ENCODE results near the gene PTX4. TPM values are rescaled to one million over a fixed set of nuclear protein-coding genes. Genes with fewer than 3 reads are reported as not detected.

Gene PTX4
- total RNA-seq, 1 donor from 2014 or later: 0.34 TPM

- DNase-seq (ENCODE audit: low spot score): no peak
These were observed 11.9 kb upstream of the PTX4 start for GRCh38 chr16:1500465-1501150.

DNA sequence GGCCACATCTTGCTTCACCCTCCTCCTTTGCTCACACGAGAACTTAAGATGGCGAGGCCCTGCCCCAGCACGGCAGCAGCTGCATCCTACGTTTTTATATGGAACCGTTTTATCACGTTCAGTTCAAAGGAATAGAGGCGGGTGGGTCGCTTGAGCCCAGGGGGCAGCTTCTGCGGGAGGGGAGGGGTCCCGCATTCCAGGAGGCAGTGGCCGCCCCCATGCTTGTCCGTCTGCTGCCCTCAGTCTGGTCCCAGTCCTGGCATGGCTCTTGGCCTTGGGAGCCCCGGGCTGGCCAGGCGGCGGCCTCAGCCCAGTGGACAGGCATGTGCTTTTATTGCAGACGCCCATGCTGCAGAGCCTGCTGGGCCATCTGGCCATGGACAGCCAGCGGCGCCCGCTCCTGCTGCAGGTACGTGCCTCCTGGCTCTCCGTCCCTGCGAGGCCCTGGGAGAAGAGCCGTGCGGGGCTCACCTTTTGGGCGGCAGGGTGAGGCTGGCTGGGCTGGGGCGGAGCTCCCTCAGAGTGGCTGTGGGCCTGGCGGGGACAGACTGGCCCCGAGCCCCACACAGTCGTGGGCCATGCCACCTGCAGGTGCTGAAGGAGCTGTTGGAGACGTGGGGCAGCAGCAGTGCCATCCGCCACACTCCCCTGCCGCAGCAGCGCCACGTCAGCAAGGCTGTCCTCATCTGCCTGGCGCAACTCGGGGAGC lies 11.2 kb upstream of the PTX4 start:
- no peak for DNase-seq (ENCODE audit: low spot score)

DNA sequence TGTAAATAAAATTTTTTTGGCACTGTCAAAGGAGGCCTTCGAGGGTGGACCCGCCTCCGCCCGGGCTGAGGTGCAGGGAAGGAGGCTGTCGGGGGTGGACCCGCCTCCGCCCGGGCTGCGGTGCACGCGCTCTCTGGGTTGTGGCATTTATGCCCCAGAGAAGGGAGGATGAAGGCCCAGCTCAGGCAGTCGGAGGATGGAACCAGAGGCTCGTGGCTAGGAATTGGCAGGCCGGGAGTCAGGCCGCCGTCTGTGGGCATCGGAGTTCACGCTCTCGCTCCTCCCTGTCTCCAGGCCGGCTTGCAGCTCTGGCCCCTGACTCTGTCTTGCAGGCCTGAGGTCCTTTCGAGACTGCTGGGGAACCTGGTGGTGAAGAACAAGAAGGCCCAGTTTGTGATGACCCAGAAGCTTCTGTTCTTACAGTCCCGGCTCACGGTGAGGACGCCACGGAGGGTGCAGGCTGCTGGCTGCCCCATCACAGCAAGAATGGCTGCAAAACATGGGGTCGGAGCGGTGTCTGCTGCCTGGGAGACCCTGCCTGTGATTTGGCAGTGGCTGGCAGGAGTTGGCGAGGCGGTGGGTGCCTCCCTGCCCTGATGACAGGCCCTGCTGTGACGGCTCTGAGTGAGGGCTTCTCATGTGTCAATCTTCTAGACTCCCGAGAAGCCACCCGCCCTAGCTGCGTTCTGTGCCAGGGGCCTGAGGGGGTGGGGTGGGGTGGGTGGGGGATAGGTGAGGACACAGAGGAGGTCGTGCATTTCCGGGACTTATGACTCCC lies 10.3 kb upstream of the PTX4 start:
- no peak for DNase-seq (ENCODE audit: low spot score)

GRCh38 chr16:1497014-1497598 lies 8.4 kb upstream of the PTX4 start:
- no peak for DNase-seq (ENCODE audit: low spot score)

DNA sequence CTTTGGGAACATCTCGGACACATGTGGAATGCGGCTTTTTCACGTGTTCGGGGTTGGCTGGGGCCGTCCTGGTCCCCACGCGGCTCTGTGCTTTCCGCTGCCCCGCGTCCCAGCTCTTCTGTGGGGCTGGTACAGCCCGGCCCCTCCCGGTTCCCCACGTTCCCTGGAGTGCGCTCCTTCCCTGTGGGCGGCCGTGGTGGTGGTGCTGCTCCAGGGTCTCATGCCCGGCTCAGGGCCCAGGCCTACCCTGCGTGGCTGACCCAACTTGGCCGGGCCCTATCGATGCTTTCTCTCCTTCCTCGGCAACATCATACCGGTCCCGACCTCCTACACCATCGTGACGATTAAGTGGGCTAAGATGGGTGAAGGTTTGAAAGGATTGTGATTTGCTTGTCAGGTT lies 7.7 kb upstream of the PTX4 start:
- DNase-seq (ENCODE audit: low spot score): no peak

- DNase-seq (ENCODE audit: low spot score): no peak
These were observed 7.1 kb upstream of the PTX4 start for GRCh38 chr16:1495889-1496262.

GRCh38 chr16:1495211-1495888 lies 6.6 kb upstream of the PTX4 start:
- DNase-seq (ENCODE audit: low spot score): no peak

DNA sequence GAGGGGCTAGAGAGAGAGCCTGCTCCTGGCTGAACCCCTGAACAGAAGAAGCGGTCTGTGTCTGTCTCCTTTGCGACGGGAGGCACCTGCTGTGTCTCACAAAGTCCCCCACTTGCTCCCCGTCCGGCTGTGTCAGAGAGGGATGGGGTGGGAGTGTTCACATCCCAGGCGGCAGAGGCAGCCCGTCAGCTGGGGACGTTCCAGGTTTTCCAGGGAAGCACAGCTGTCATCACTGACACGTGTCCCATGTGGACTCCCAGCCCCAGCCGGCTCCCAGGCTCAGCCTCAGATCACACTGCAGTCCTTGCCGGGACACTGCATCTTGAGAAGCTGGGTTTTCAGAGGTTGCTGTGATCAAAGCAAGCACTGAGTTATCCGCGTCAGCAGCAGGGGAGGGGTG lies 6.0 kb upstream of the PTX4 start:
- no peak for DNase-seq (ENCODE audit: low spot score)

DNA sequence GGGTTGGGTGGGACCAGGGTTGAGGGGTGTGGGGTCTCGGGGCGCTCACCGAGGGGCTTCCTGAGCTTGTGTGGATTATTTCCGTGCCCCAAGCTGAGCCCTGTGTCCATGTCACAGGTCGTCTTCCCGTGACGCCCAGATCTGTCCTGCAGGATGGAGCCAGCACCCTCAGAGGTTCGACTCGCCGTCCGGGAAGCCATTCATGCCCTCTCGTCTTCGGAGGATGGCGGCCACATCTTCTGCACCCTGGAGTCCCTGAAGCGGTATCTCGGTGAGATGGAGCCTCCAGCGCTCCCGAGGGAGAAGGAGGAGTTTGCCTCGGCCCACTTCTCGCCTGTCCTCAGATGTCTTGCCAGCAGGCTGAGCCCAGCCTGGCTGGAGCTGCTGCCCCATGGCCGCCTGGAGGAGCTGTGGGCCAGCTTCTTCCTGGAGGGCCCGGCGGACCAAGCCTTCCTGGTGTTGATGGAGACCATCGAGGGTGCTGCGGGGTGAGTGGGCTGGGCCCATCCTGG lies 5.4 kb upstream of the PTX4 start:
- peak; percentile 66 for DNase-seq (ENCODE audit: low spot score)

- no peak for DNase-seq (ENCODE audit: low spot score)
These were observed 5.0 kb upstream of the PTX4 start for GRCh38 chr16:1493746-1494094.

DNA sequence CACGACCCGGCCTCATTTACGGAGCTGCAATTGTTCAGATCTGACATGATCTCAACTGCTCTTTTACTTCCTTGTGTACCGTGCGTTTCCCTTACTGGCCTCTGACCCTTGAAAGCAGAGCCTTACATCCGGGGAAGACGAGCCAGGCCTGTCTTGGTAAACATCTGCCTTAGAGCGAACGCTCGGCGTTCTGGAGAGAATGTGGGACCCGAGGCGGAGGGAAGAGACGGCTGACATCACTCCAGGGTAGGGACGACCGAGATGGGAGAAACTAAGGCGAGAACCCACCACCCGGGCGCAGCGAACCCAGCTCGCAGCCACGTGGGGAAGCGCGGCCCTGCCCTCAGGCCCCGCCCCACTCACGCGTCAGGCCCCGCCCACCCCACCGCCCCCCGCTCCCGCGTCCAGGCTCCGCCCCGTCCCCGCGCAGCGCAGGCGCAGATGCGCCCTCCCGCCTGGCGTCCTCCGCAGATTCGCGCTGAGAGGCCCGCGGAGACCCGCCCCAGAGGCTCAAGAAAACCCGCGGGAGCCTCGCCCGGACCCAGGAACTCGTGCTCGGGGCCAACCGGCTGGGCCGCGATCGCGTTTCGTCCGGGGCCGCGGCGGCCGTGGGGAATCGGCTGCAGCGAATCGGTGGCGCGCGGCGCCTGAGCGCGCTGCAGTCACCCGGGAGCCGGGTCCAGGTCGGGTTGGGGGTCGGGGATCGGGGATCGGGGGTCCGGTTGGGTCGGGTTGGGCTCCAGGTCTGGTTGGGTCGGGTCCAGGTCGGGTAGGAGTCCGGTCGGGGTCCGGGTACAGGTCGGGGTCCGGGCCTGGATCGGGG lies 4.4 kb upstream of the PTX4 start, which contains the start of gene TELO2:
Gene TELO2 (plus strand): TSS at position 438 of the 823 bp plus-strand sequence. CDS start 922 bp downstream, outside the sequence.
- peak; percentile 77 for DNase-seq (ENCODE audit: low spot score)

GRCh38 chr16:1492082-1492922 lies 3.6 kb upstream of the PTX4 start:
- DNase-seq (ENCODE audit: low spot score): no peak

DNA sequence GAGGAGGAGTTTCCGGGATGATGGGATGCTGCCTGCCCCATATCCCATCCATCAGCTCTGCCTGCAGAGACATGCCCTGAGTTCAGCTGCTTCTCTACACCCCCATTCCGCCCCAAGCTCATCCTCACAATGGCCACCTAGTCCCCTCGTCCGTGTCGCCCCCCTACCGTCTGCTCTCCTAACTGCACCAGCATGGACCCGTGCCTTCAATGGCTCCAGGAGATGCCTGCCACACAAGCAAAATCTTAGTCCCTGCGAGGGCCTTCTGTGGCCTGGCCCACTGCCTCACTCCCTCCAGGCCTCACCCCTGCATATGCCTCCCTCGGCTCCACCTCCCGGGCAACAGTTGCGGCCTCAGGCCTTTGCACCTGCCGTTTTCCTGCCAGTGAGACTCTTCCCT lies 2.6 kb upstream of the PTX4 start:
- DNase-seq (ENCODE audit: low spot score): no peak

DNA sequence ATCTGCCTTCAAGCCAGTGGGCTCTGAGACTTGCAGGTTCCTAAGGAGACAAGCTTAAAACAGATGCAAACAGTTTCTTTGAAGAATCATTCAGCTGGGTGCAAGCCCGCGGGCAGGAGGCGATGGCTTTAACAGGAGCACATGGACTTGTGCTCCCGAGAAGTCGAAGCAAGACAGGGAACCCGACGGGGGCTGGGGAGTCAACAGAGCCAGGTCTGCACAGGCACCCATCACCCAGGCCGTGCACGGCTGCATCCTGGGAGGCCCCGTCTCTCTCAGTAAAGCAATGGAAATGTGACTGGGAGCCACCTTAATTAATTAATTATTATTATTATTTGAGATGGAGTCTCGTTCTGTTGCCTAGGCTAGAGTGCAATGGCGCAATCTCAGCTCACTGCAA lies 333 bp upstream of the PTX4 start:
- no peak for DNase-seq (ENCODE audit: low spot score)

GRCh38 chr16:1488054-1488601 lies 616 bp downstream of the PTX4 start:
- no peak for DNase-seq (ENCODE audit: low spot score)

DNA sequence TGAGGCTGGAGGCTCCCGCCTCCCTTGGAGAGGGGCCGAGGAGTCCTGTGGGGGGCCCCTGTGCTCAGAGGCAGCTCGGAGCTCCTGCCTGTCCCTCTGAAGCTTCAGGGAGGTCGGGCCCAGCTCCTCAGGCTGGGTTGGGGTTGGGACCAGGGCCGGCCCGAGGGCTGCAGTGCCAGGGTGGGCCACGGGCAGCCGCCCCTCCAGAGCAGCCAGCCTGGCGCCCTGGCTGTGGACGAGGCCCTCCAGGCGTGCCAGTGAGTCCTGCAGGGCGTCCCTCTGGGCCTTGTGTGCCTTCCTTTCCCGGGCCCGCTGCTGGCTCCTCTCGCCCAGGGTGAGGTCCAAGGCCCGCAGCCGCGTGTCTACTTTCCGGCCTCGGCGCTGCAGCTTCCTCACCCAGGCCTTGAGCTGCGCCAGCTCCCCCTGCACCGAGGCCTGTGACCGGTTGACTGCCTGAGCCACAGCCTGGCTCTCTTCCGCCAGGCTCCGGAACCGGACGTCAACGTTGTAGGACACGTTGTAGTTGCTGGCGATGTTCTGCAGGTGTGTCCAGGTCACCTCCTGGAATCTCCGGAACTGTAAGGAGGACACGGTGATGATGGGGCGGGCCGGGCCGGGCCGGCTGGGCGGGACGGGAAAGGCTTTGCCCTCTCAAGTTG lies 1.2 kb downstream of the PTX4 start:
- no peak for DNase-seq (ENCODE audit: low spot score)

DNA sequence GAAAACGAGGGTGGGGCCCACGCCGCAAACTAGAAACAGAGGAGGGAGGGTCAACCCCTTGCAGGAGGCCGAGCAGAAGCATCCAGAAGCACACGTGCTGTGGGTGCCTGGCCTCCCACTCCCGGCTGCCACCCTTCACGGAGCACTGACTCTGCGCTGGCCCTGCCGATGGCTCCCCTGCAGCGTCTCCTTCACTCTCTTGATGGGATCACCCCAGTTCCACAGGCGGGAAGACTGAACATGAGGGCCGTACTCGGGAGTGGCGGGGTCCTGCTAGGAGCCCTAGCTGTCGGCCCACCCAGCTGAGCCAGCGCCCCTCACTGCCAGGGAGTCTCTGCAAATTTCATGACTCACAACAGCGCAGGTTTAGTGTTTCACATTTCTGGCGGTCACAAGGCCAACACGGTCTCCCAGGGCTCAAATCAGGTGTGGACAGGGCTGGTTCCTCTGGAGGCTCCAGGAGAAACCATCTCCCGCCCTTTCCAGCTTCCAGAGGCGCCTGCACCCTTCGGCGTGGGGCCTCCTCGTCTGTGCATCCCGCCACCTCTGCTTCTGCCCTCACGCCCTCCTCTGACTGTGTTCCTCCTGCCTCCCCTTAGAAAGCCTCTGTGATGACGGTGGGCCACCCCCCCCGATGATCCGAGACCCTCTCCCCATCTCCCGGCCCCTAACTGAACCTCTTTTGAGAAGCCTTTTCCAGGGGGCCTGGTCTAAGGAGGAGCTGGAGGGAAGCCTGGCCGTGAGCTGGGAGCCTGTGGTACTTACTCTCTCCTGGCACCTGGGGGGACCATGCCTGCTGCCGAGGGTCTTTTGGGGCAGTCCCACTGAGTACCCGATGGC lies 2.0 kb downstream of the PTX4 start:
- DNase-seq (ENCODE audit: low spot score): no peak

Measured in ureter (tissue), 1 donor.